WTC11 (cell line): ENCODE measurements around the gene ZNF350. TPM values are rescaled to one million over a fixed set of nuclear protein-coding genes. Genes with fewer than 3 reads are reported as not detected.

Source experiments
- ATF1 ChIP-seq: sonication (generic); formaldehyde crosslinking; IDR thresholded peaks from 2 replicates; pipeline ENCODE4 v1.8.1; 2023; ENCODE audit warnings: mild to moderate bottlenecking, moderate library complexity, missing genetic modification reagents
- CREB1 ChIP-seq: sonication (generic); formaldehyde crosslinking; IDR thresholded peaks from 2 replicates; pipeline ENCODE4 v1.8.0; 2023; ENCODE audit warnings: mild to moderate bottlenecking, missing genetic modification reagents
- ESRRA ChIP-seq: sonication (generic); formaldehyde crosslinking; IDR thresholded peaks from 2 replicates; pipeline ENCODE4 v1.8.1; 2022; ENCODE audit warnings: mild to moderate bottlenecking, missing genetic modification reagents, borderline replicate concordance
- MXD4 ChIP-seq: fragments of 250-450 bp; sonication (Bioruptor Pico); IDR thresholded peaks from 2 replicates; pipeline ENCODE4 v1.8.0; 2021; ENCODE audit warnings: mild to moderate bottlenecking, moderate library complexity, borderline replicate concordance
- NFE2L1 ChIP-seq: sonication (generic); formaldehyde crosslinking; IDR thresholded peaks from 2 replicates; pipeline ENCODE4 v1.8.1; 2023; ENCODE audit warnings: missing genetic modification reagents
- TCF7 ChIP-seq: sonication (generic); formaldehyde crosslinking; IDR thresholded peaks from 2 replicates; pipeline ENCODE4 v1.8.0; 2022; ENCODE audit warnings: mild to moderate bottlenecking, low read depth, missing genetic modification reagents, moderate library complexity
- ZNF138 ChIP-seq: sonication (generic); formaldehyde crosslinking; conservative IDR thresholded peaks from 2 replicates; pipeline ENCODE4 v1.8.1; 2022; ENCODE audit warnings: mild to moderate bottlenecking, moderate library complexity, missing genetic modification reagents
- ZNF423 ChIP-seq: fragments of 250-450 bp; sonication (Bioruptor Pico); IDR thresholded peaks from 2 replicates; pipeline ENCODE4 v2.1.2; 2022; ENCODE audit warnings: mild to moderate bottlenecking, moderate library complexity
- total RNA-seq: library from RNA; stranded (reverse); gene quantifications from 3 replicates; pipeline ENCODE4 v1.2.3, GENCODE V29; 2021
- TF ChIP-seq, protein P1 (sequence below): sonication (generic); formaldehyde crosslinking; IDR thresholded peaks from 2 replicates; pipeline ENCODE4 v1.8.0; 2022; ENCODE audit warnings: mild to moderate bottlenecking, missing genetic modification reagents
- TF ChIP-seq, protein P2 (sequence below): sonication (generic); formaldehyde crosslinking; IDR thresholded peaks from 2 replicates; pipeline ENCODE4 v1.8.1; 2023; ENCODE audit warnings: mild to moderate bottlenecking, missing genetic modification reagents, borderline replicate concordance
- TF ChIP-seq, protein P3 (sequence below): sonication (generic); formaldehyde crosslinking; IDR thresholded peaks from 2 replicates; pipeline ENCODE4 v1.8.1; 2023; ENCODE audit warnings: mild to moderate bottlenecking, missing genetic modification reagents
- TF ChIP-seq, protein P4 (sequence below): fragments of 250-450 bp; sonication (Bioruptor Pico); IDR thresholded peaks from 2 replicates; pipeline ENCODE4 v2.1.2; 2022; ENCODE audit warnings: mild to moderate bottlenecking, moderate library complexity
- TF ChIP-seq, protein P5 (sequence below): sonication (generic); formaldehyde crosslinking; IDR thresholded peaks from 2 replicates; pipeline ENCODE4 v1.8.0; 2023; ENCODE audit warnings: missing genetic modification reagents, mild to moderate bottlenecking, borderline replicate concordance

ZNF350 gene
- total RNA-seq, 1 experiment from 2014 or later, result 8.1 TPM

DNA sequence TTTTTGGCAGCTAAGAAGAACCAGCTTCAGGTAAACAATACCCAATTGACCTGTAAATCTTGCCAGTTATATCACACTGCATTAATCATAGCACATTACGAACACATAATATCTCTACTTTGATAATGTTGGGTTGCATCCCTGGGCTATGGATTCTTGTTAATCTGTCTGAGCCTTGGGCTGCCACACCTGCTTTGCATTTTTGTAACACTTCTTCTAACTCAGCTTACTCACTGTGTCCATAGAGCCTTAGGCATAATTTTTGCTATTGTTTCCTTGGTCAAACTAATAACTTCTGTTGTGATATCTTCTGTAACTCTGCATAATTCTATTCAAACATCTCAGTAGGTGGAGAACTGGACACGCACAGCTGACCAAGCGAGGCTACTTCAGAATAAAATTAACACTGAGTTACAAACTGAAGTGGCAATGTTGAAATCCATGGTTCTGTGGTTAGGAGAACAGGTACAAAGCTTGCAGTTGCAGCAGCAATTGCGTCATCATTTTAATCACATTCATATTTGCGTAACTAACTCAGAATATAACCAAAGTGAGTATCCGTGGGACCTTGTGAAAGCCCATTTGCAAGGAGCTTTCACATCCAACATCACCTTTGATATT, 6.4 kb downstream of the ZNF350 start (continued):
- TF ChIP-seq, protein P1, sequence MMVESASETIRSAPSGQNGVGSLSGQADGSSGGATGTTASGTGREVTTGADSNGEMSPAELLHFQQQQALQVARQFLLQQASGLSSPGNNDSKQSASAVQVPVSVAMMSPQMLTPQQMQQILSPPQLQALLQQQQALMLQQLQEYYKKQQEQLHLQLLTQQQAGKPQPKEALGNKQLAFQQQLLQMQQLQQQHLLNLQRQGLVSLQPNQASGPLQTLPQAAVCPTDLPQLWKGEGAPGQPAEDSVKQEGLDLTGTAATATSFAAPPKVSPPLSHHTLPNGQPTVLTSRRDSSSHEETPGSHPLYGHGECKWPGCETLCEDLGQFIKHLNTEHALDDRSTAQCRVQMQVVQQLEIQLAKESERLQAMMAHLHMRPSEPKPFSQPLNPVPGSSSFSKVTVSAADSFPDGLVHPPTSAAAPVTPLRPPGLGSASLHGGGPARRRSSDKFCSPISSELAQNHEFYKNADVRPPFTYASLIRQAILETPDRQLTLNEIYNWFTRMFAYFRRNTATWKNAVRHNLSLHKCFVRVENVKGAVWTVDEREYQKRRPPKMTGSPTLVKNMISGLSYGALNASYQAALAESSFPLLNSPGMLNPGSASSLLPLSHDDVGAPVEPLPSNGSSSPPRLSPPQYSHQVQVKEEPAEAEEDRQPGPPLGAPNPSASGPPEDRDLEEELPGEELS (CRISPR knock-in tag), result no peak
- TF ChIP-seq, protein P2, sequence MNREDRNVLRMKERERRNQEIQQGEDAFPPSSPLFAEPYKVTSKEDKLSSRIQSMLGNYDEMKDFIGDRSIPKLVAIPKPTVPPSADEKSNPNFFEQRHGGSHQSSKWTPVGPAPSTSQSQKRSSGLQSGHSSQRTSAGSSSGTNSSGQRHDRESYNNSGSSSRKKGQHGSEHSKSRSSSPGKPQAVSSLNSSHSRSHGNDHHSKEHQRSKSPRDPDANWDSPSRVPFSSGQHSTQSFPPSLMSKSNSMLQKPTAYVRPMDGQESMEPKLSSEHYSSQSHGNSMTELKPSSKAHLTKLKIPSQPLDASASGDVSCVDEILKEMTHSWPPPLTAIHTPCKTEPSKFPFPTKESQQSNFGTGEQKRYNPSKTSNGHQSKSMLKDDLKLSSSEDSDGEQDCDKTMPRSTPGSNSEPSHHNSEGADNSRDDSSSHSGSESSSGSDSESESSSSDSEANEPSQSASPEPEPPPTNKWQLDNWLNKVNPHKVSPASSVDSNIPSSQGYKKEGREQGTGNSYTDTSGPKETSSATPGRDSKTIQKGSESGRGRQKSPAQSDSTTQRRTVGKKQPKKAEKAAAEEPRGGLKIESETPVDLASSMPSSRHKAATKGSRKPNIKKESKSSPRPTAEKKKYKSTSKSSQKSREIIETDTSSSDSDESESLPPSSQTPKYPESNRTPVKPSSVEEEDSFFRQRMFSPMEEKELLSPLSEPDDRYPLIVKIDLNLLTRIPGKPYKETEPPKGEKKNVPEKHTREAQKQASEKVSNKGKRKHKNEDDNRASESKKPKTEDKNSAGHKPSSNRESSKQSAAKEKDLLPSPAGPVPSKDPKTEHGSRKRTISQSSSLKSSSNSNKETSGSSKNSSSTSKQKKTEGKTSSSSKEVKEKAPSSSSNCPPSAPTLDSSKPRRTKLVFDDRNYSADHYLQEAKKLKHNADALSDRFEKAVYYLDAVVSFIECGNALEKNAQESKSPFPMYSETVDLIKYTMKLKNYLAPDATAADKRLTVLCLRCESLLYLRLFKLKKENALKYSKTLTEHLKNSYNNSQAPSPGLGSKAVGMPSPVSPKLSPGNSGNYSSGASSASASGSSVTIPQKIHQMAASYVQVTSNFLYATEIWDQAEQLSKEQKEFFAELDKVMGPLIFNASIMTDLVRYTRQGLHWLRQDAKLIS (CRISPR knock-in tag), result no peak
- TF ChIP-seq, protein P3, sequence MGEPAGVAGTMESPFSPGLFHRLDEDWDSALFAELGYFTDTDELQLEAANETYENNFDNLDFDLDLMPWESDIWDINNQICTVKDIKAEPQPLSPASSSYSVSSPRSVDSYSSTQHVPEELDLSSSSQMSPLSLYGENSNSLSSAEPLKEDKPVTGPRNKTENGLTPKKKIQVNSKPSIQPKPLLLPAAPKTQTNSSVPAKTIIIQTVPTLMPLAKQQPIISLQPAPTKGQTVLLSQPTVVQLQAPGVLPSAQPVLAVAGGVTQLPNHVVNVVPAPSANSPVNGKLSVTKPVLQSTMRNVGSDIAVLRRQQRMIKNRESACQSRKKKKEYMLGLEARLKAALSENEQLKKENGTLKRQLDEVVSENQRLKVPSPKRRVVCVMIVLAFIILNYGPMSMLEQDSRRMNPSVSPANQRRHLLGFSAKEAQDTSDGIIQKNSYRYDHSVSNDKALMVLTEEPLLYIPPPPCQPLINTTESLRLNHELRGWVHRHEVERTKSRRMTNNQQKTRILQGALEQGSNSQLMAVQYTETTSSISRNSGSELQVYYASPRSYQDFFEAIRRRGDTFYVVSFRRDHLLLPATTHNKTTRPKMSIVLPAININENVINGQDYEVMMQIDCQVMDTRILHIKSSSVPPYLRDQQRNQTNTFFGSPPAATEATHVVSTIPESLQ (CRISPR knock-in tag), result no peak
- no peak for TF ChIP-seq ZNF138
- TF ChIP-seq, protein P4, sequence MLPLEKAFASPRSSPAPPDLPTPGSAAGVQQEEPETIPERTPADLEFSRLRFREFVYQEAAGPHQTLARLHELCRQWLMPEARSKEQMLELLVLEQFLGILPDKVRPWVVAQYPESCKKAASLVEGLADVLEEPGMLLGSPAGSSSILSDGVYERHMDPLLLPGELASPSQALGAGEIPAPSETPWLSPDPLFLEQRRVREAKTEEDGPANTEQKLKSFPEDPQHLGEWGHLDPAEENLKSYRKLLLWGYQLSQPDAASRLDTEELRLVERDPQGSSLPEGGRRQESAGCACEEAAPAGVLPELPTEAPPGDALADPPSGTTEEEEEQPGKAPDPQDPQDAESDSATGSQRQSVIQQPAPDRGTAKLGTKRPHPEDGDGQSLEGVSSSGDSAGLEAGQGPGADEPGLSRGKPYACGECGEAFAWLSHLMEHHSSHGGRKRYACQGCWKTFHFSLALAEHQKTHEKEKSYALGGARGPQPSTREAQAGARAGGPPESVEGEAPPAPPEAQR, result no peak
- no peak for TF ChIP-seq ZNF423 (CRISPR knock-in tag)
- TF ChIP-seq CREB1 (CRISPR knock-in tag), result no peak
- TF ChIP-seq, protein P5, sequence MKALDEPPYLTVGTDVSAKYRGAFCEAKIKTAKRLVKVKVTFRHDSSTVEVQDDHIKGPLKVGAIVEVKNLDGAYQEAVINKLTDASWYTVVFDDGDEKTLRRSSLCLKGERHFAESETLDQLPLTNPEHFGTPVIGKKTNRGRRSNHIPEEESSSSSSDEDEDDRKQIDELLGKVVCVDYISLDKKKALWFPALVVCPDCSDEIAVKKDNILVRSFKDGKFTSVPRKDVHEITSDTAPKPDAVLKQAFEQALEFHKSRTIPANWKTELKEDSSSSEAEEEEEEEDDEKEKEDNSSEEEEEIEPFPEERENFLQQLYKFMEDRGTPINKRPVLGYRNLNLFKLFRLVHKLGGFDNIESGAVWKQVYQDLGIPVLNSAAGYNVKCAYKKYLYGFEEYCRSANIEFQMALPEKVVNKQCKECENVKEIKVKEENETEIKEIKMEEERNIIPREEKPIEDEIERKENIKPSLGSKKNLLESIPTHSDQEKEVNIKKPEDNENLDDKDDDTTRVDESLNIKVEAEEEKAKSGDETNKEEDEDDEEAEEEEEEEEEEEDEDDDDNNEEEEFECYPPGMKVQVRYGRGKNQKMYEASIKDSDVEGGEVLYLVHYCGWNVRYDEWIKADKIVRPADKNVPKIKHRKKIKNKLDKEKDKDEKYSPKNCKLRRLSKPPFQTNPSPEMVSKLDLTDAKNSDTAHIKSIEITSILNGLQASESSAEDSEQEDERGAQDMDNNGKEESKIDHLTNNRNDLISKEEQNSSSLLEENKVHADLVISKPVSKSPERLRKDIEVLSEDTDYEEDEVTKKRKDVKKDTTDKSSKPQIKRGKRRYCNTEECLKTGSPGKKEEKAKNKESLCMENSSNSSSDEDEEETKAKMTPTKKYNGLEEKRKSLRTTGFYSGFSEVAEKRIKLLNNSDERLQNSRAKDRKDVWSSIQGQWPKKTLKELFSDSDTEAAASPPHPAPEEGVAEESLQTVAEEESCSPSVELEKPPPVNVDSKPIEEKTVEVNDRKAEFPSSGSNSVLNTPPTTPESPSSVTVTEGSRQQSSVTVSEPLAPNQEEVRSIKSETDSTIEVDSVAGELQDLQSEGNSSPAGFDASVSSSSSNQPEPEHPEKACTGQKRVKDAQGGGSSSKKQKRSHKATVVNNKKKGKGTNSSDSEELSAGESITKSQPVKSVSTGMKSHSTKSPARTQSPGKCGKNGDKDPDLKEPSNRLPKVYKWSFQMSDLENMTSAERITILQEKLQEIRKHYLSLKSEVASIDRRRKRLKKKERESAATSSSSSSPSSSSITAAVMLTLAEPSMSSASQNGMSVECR (CRISPR knock-in tag), result no peak
- no peak for TF ChIP-seq TCF7 (CRISPR knock-in tag)
- TF ChIP-seq ESRRA (CRISPR knock-in tag), result no peak
- no peak for TF ChIP-seq NFE2L1 (CRISPR knock-in tag)
- TF ChIP-seq MXD4, result no peak
- no peak for TF ChIP-seq ATF1 (CRISPR knock-in tag)
